ENCODE data around the gene CFAP61.
"Not testable (repeated sequence)": the region's sequence is repeated elsewhere in the genome, so short reads cannot be mapped to it uniquely, and the experiment has no call there.

CFAP61 gene

DNA sequence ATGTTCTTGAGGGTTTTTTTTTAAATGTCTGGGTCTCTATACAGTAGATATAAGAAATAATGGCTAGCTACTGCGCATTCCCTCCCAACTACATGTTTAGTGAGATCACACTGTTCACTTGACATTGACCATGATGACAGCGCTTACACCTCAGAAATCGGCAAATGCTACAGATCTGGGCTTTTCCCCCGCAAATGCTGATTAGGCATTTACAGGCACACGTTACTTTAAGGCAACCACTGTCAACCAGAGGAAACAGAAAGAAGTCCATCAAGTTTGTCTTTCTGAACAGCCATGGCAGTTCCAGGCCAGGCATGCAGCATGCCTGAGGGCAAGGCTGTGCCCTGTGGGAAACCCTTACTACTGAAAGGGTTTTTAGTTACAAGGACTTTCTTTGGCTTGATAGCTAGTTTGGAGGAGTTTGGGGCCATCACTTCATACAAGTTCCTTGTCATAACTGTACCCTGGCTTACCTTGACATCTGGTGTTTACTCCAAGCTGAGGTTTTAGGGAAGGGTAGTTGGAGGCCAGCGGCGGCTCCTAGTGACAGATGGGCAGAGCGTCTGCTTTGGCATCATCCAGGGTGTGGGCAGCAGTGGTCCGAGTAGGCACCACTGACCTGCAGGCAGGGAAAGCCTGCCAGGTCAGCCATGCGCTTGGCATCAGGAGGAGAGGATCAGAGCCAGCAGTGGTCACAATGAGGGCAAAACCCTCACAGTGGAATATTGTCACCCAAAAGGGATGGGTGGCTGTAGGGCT lies 43.0 kb downstream of the CFAP61 start:
- no peak for DNase-seq

- no peak for DNase-seq
These were observed 44.1 kb downstream of the CFAP61 start for GRCh38 chr20:20096421-20096820.

GRCh38 chr20:20100881-20101280 lies 48.5 kb downstream of the CFAP61 start:
- DNase-seq = no peak

DNA sequence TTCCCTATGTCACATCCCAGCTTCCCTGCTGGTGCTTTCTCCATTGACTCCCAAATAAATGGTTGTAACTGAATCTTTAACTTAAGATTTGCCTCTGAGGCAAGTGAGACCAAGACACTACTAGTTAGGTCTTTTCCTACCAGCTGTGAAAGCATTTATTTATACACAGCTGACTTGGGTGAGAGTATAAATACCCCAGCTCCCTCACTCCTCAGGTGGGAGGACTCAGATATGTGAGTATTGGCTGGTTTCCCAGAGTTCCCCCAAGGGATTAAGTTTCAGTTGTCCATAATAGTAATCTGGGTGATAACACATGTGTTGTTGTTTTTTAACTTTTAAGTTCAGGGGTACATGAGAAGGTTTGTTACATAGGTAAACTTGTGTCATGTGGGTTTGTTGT lies 49.8 kb downstream of the CFAP61 start:
- no peak for DNase-seq

- no peak for DNase-seq
These were observed 50.5 kb downstream of the CFAP61 start for GRCh38 chr20:20102716-20103258.

- no peak for DNase-seq
These were observed 51.2 kb downstream of the CFAP61 start for GRCh38 chr20:20103486-20103885.

GRCh38 chr20:20123187-20123586 lies 70.9 kb downstream of the CFAP61 start:
- not testable (repeated sequence) for DNase-seq

GRCh38 chr20:20130399-20130798 lies 78.1 kb downstream of the CFAP61 start:
- no peak for DNase-seq

GRCh38 chr20:20134941-20135575 lies 82.7 kb downstream of the CFAP61 start:
- DNase-seq = no peak

- no peak for DNase-seq
These were observed 84.0 kb downstream of the CFAP61 start for GRCh38 chr20:20136313-20136712.

GRCh38 chr20:20137851-20138250 lies 85.5 kb downstream of the CFAP61 start:
- no peak for DNase-seq

- DNase-seq = no peak
These were observed 86.2 kb downstream of the CFAP61 start for GRCh38 chr20:20138301-20139064.

- DNase-seq = no peak
These were observed 87.1 kb downstream of the CFAP61 start for GRCh38 chr20:20139403-20139802.

GRCh38 chr20:20143165-20143564 lies 90.8 kb downstream of the CFAP61 start:
- DNase-seq = no peak

DNA sequence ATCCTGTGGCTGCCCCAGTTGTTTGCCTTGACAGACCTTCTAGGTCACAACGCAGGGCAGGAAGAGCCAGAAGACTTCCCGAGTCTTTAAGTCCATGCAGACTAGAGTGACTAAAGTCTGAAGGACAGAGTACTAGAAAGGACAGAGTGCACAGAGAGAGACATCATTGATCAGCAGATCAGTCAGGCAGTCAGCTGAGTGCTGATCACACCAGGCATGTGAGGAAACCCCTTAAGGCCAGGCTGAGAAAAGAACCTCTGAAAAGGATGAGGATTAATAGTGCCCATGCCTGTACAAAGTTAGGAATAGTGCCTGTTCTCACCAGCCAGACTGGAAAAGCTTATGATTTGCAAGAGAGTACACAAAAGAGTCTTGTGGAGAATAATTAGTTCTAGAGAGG lies 91.3 kb downstream of the CFAP61 start:
- DNase-seq = no peak

DNA sequence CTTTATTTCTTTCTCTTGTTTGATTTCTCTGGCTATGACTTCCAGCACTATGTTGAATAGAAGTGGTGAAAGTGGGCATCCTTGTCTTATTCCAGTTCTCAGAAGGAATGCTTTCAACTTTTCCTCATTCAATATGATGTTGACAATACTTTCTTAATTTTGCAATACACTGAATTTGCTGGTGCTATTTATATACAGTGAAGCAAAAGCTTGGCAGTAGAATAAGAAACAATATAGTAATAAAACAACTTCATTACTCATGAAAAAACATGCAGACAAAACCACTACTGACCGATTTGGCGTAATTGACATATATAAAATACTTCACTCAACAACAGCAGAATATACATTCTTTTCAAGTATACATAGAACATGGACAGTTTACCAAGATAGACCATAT lies 96.4 kb downstream of the CFAP61 start:
- DNase-seq = no peak

- no peak for DNase-seq
These were observed 97.9 kb downstream of the CFAP61 start for GRCh38 chr20:20150241-20150640.

DNA sequence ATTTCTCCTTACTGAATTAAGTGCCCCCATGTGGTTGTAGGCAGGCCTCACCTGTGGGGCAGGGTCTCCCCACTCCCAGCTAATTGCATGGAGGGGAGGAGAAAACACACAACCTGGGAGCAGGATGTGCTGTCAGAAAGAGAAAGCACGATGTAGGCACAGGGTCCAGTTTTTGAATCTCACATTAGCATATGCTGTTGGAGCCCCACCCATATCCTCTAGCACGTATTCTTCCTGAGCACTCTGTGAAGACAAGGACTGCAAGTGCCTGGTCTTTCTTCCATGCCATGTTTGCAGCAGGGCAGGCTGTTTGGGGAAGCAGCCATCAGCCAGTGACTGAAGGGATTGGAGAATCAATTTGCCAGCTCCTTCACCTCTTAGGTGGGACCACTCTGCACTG lies 108.2 kb downstream of the CFAP61 start:
- no peak for DNase-seq

GRCh38 chr20:20161611-20162010 lies 109.3 kb downstream of the CFAP61 start:
- DNase-seq = no peak

DNA sequence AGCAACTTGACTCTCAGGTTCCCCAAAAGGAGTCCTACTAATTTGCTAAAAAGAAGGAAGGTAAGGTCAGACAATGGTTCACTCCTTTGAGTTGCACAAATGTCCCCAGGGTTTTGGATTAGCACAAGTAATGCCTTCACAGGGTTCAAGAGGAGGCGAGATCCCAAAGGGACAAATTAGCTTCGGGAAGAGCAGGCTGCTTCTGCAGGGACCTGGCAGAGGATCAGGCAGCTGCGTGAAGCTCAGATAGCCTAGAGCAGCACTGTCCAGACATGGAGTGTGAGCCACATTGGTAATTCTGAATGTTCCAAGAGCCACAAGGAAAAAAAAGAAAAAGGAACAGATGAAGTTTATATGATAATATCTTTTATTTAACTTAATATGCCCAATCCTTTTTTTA lies 115.4 kb downstream of the CFAP61 start:
- no peak for DNase-seq

DNA sequence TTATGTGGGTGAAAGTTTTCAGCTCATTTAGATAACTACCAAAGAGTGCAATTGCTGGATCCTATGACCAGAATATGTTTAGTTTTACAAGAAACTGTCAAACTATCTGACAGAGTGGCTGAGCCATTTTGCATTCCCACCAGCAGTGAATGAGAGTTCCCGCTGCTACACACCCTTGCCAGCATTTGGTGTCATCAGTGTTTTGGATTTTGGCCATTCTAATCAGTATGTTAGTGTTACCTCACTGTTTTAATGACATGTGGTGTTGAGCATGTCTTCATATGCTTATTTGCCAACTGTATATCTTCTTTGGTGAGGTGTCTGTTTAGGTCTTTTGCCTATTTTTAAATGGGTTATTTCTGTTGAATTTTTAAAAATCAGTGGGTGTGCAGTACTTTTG lies 120.9 kb downstream of the CFAP61 start:
- no peak for DNase-seq

DNA sequence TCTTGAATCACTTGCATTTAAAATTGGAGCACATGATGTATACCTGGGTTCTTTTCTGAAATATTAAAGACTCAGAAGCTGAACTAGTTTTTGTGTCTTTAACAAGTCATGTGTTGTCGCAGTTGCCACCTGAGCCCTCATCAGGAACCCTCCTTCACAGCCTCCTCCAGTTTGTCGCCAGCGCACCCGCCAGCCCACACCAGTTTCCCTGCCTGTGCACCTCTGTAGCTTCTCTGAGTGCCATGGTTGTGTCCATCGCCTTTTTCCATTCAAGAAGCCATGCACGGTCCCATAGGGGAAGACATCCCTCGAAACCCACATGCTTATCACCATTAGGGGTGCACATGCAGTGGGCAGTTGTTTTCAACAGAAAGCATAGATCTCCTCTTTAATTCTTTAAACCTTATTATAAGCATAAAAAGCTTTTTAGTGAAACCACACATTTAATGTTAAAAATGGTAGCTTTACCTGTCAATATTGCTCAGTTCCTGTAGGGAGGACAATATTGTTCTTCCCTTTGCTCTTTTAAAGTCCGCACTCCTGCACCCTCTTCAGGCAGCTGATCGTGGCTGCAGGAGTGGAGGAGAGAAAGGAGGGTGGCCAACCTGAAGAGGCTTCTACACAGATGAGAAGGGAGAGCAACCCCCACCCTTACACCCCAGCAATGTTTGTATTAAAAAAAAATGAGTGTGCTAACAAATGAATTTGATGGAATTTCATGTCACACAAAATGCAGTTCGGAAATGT lies 121.9 kb downstream of the CFAP61 start:
- DNase-seq = no peak

DNA sequence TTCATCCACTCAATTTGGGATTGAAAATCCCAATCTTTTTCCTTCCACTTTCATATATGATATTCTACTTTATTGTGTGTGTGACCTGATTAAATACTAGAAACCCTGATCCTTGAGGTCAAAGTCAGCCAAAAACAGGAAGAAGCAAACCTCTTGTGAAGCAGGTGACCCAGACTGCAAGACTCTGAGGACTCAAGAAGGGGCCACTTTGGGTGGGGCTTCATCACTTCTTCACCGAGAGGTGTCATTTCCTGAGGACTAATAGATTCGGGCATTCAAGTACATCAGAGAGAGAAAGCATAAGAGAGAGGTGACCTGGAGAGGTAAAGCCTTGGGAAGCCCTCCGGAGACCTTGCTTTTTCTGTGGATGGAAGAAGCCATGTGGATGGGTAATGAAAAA lies 129.0 kb downstream of the CFAP61 start:
- DNase-seq = no peak

All from GOT3 (cell line).